MCF 10A (cell line): Measurements from ENCODE around the gene PRELP. TPM values are rescaled to one million over a fixed set of nuclear protein-coding genes. Genes with fewer than 3 reads are reported as not detected.

Experiments
- BruUV-seq: library from RNA; stranded (reverse); fragments of 400-500 nt; replicated peaks from 2 replicates; lab custom pipeline; 2021; lab: Mats Ljungman, UMichigan
- CTCF ChIA-PET: fragments of 300-600 bp; sonication (Branson Sonifier 250); formaldehyde crosslinking; extraction: SDS; loops from one replicate; lab custom pipeline; 2021; ENCODE audit warnings: antibody characterized with exemption, inconsistent platforms; lab: Yijun Ruan, JAX
- POLR2A ChIA-PET: fragments of 300-600, 350-650 bp; sonication (Branson Sonifier 250); formaldehyde crosslinking; extraction: SDS; loops from one replicate; lab custom pipeline; 2020; ENCODE audit warnings: antibody characterized with exemption, inconsistent platforms; lab: Yijun Ruan, JAX
- DNase-seq: peaks from one replicate; pipeline ENCODE4 v3.0.0-alpha.2; 2018; ENCODE audit not compliant: unreplicated experiment
- H3K27ac Mint-ChIP-seq: one replicate; pipeline ENCODE4 v1.8.0; 2022; ENCODE audit warnings: mild to moderate bottlenecking, low read depth, mixed read lengths; ENCODE audit not compliant: unreplicated experiment
- H3K27me3 Mint-ChIP-seq: one replicate; pipeline ENCODE4 v1.8.0; 2022; ENCODE audit warnings: mixed read lengths; ENCODE audit not compliant: insufficient read depth, unreplicated experiment
- H3K36me3 Mint-ChIP-seq: one replicate; pipeline ENCODE4 v1.8.0; 2022; ENCODE audit warnings: mild to moderate bottlenecking, moderate library complexity, mixed read lengths; ENCODE audit not compliant: insufficient read depth, unreplicated experiment
- H3K4me1 Mint-ChIP-seq: one replicate; pipeline ENCODE4 v1.8.0; 2022; ENCODE audit warnings: mixed read lengths; ENCODE audit not compliant: insufficient read depth, unreplicated experiment
- H3K4me3 Mint-ChIP-seq: one replicate; pipeline ENCODE4 v1.8.0; 2022; ENCODE audit warnings: mild to moderate bottlenecking, moderate library complexity, mixed read lengths; ENCODE audit not compliant: unreplicated experiment
- H3K9me3 Mint-ChIP-seq: one replicate; pipeline ENCODE4 v1.8.0; 2022; ENCODE audit warnings: mixed read lengths; ENCODE audit not compliant: unreplicated experiment
- CTCF ChIP-seq: fragments of 200-600 bp; IDR thresholded peaks from one replicate; pipeline ENCODE4 v1.8.0; 2022; ENCODE audit warnings: antibody characterized with exemption, mild to moderate bottlenecking; ENCODE audit not compliant: unreplicated experiment
- intact Hi-C: fragments of 100-400 bp; cut with micrococcal nuclease; formaldehyde crosslinking; loops from 2 replicates; pipeline ENCODE4 v1.14.1; 2022
- total RNA-seq: library from RNA; stranded (reverse); gene quantifications from 2 replicates; pipeline ENCODE4 v1.2.3, GENCODE V29; 2022

PRELP gene
- total RNA-seq, 1 experiment from 2014 or later = not detected

- H3K9me3 Mint-ChIP-seq = no peaks in the 10 kb centered on the region
- ChIA-PET CTCF (interaction anchor here (0.6 to 1.2 kb wide), 5 partner anchors 9 to 85 kb away, joined by 3 to 5 read pairs (median 3); no protein-coding TSS in a partner anchor), POLR2A (interaction anchor here (0.6 to 1.1 kb wide), 3 partner anchors 10 to 47 kb away, joined by 3 read pairs; no protein-coding TSS in a partner anchor)
- H3K4me3 Mint-ChIP-seq = no peak overlapping the region
- no peaks in the 10 kb centered on the region for H3K4me1 Mint-ChIP-seq
- intact Hi-C loops = no loop called here
- DNase-seq = no peak
- H3K27me3 Mint-ChIP-seq = peaks cover 100% of the 10 kb centered on the region
- TF ChIP-seq CTCF = no peak
- BruUV-seq = no TSS peak
- H3K36me3 Mint-ChIP-seq = no peaks in the 10 kb centered on the region
- H3K27ac Mint-ChIP-seq = no peak overlapping the region
These were observed 46.5 kb upstream of the PRELP start for GRCh38 chr1:203428981-203429599.

GRCh38 chr1:203435615-203436014 lies 40.0 kb upstream of the PRELP start:
- ChIA-PET POLR2A (no interaction called here), CTCF (interaction anchor here (0.6 kb wide), 1 partner anchor 92 kb away, joined by 3 read pairs; no protein-coding TSS in a partner anchor)
- H3K27me3 Mint-ChIP-seq = peaks cover 73% of the 10 kb centered on the region

GRCh38 chr1:203437696-203438315 lies 37.8 kb upstream of the PRELP start:
- H3K4me3 Mint-ChIP-seq = no peak overlapping the region
- no peak for TF ChIP-seq CTCF
- peaks cover 5% of the 10 kb centered on the region for H3K36me3 Mint-ChIP-seq
- POLR2A ChIA-PET = interaction anchor here (0.7 kb wide), 1 partner anchor 70 kb away, joined by 3 read pairs; no protein-coding TSS in a partner anchor
- H3K9me3 Mint-ChIP-seq = no peaks in the 10 kb centered on the region
- intact Hi-C loops = no loop called here
- H3K27ac Mint-ChIP-seq = no peak overlapping the region
- H3K4me1 Mint-ChIP-seq = no peaks in the 10 kb centered on the region
- BruUV-seq = no TSS peak
- CTCF ChIA-PET = interaction anchor here (0.7 to 1.3 kb wide), 4 partner anchors 77 to 101 kb away, joined by 3 to 4 read pairs (median 3); no protein-coding TSS in a partner anchor
- no peak for DNase-seq
- H3K27me3 Mint-ChIP-seq = peaks cover 72% of the 10 kb centered on the region

More at GRCh38 chr1:203435615-203436014, 40.0 kb upstream of the PRELP start:
- H3K27ac Mint-ChIP-seq = no peak overlapping the region
- no peaks in the 10 kb centered on the region for H3K9me3 Mint-ChIP-seq
- intact Hi-C loops = no loop called here
- H3K4me3 Mint-ChIP-seq = no peak overlapping the region
- no TSS peak for BruUV-seq
- H3K4me1 Mint-ChIP-seq = no peaks in the 10 kb centered on the region
- peaks cover 5% of the 10 kb centered on the region for H3K36me3 Mint-ChIP-seq
- TF ChIP-seq CTCF = no peak
- DNase-seq = no peak

- ChIA-PET CTCF (interaction anchor here (0.5 to 3.0 kb wide), 10 partner anchors 15 to 474 kb away, joined by 3 to 19 read pairs (median 3); no protein-coding TSS in a partner anchor), POLR2A (interaction anchor here (0.7 to 0.9 kb wide), 4 partner anchors 10 to 252 kb away, joined by 3 to 5 read pairs (median 3); no protein-coding TSS in a partner anchor)
- Mint-ChIP-seq H3K4me1 (no peaks in the 10 kb centered on the region), H3K27ac (no peak overlapping the region), H3K9me3 (no peaks in the 10 kb centered on the region), H3K4me3 (no peak overlapping the region), H3K27me3 (peaks cover 68% of the 10 kb centered on the region), H3K36me3 (peaks cover 5% of the 10 kb centered on the region)
- TF ChIP-seq CTCF = no peak
- BruUV-seq = no TSS peak
- no peak for DNase-seq
- intact Hi-C loops = no loop called here
These were observed 36.4 kb upstream of the PRELP start for GRCh38 chr1:203439131-203439730.
